Measurements from ENCODE around the gene TMEM156. TPM values are rescaled to one million over a fixed set of nuclear protein-coding genes. Genes with fewer than 3 reads are reported as not detected.

The TMEM156 gene
- total RNA-seq, 1 experiment from 2014 or later: 14.1 TPM

GRCh38 chr4:39044364-39044955 lies 12.3 kb upstream of the TMEM156 start:
- Mint-ChIP-seq H3K9me3 (ENCODE audit: low read depth, unreplicated experiment) (no peaks in the 10 kb centered on the region), H3K27me3 (ENCODE audit: unreplicated experiment) (no peaks in the 10 kb centered on the region), H3K4me3 (ENCODE audit: low read depth, unreplicated experiment) (peak overlapping the region; percentile 56), H3K27ac (ENCODE audit: unreplicated experiment) (peak overlapping the region; percentile 73), H3K36me3 (ENCODE audit: insufficient read depth, unreplicated experiment) (peaks cover 37% of the 10 kb centered on the region), H3K4me1 (ENCODE audit: low read depth, unreplicated experiment) (peaks cover 31% of the 10 kb centered on the region)
- TF ChIP-seq CTCF (IDR thresholded peaks at IDR 0.05; ENCODE audit: unreplicated experiment): no peak
- intact Hi-C loops (cut with micrococcal nuclease; ENCODE audit: unreplicated experiment): loop anchor here (2.0 kb wide), 1 partner anchor 14 kb away; no protein-coding TSS in a partner anchor
- CTCF ChIA-PET: no interaction called here
- no TSS peak for BruUV-seq (replicated peaks)
- DNase-seq: peak; percentile 85

GRCh38 chr4:39043861-39044363 lies 11.7 kb upstream of the TMEM156 start:
- no peaks in the 10 kb centered on the region for H3K27me3 Mint-ChIP-seq (ENCODE audit: unreplicated experiment)
- DNase-seq: no peak
- CTCF ChIA-PET: interaction anchor here (0.6 to 1.1 kb wide), 2 partner anchors 17 to 310 kb away, joined by 3 read pairs; no protein-coding TSS in a partner anchor
- TF ChIP-seq CTCF (IDR thresholded peaks at IDR 0.05; ENCODE audit: unreplicated experiment): no peak
- peak overlapping the region; percentile 56 for H3K4me3 Mint-ChIP-seq (ENCODE audit: low read depth, unreplicated experiment)
- H3K4me1 Mint-ChIP-seq (ENCODE audit: low read depth, unreplicated experiment): peaks cover 31% of the 10 kb centered on the region
- H3K9me3 Mint-ChIP-seq (ENCODE audit: low read depth, unreplicated experiment): no peaks in the 10 kb centered on the region
- H3K27ac Mint-ChIP-seq (ENCODE audit: unreplicated experiment): peak overlapping the region; percentile 73
- peaks cover 37% of the 10 kb centered on the region for H3K36me3 Mint-ChIP-seq (ENCODE audit: insufficient read depth, unreplicated experiment)
- intact Hi-C loops (cut with micrococcal nuclease; ENCODE audit: unreplicated experiment): loop anchor here (2.0 kb wide), 1 partner anchor 13 kb away; no protein-coding TSS in a partner anchor
- TSS peak; percentile 96 for BruUV-seq (replicated peaks)

GRCh38 chr4:39043058-39043860 lies 11.1 kb upstream of the TMEM156 start:
- Mint-ChIP-seq H3K27ac (ENCODE audit: unreplicated experiment) (peak overlapping the region; percentile 73), H3K9me3 (ENCODE audit: low read depth, unreplicated experiment) (no peaks in the 10 kb centered on the region), H3K27me3 (ENCODE audit: unreplicated experiment) (no peaks in the 10 kb centered on the region), H3K36me3 (ENCODE audit: insufficient read depth, unreplicated experiment) (peaks cover 37% of the 10 kb centered on the region), H3K4me3 (ENCODE audit: low read depth, unreplicated experiment) (peak overlapping the region; percentile 56), H3K4me1 (ENCODE audit: low read depth, unreplicated experiment) (peaks cover 33% of the 10 kb centered on the region)
- BruUV-seq (replicated peaks): no TSS peak
- intact Hi-C loops (cut with micrococcal nuclease; ENCODE audit: unreplicated experiment): no loop called here
- DNase-seq: no peak
- CTCF ChIA-PET: interaction anchor here (0.6 to 1.1 kb wide), 3 partner anchors 16 to 310 kb away, joined by 3 to 5 read pairs (median 3); no protein-coding TSS in a partner anchor
- TF ChIP-seq CTCF (IDR thresholded peaks at IDR 0.05; ENCODE audit: unreplicated experiment): no peak

DNA sequence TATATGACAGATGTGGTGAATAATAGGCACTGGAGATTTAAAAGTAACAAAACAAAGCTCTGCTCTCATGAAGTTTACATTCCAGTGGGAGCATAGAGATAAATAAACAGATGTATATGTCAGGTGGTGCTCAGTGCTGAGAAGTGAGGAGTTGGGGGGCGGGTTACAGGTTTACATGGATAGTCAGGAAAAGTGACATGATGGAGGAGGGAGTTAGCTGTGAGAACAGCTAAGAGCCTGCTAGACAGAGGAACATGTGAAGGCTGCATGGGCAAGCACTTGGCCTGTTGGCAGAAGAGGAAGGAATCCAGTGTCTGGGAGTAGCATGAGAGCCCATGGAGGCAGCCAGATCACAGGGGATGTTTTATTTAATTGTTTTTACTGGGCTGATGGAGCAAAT lies 10.2 kb upstream of the TMEM156 start:
- Mint-ChIP-seq H3K4me1 (ENCODE audit: low read depth, unreplicated experiment) (peaks cover 33% of the 10 kb centered on the region), H3K36me3 (ENCODE audit: insufficient read depth, unreplicated experiment) (peaks cover 37% of the 10 kb centered on the region), H3K4me3 (ENCODE audit: low read depth, unreplicated experiment) (no peak overlapping the region), H3K27ac (ENCODE audit: unreplicated experiment) (peak overlapping the region; percentile 29), H3K9me3 (ENCODE audit: low read depth, unreplicated experiment) (no peaks in the 10 kb centered on the region), H3K27me3 (ENCODE audit: unreplicated experiment) (no peaks in the 10 kb centered on the region)
- no TSS peak for BruUV-seq (replicated peaks)
- intact Hi-C loops (cut with micrococcal nuclease; ENCODE audit: unreplicated experiment): no loop called here
- DNase-seq: no peak
- CTCF ChIA-PET: interaction anchor here (0.6 to 0.7 kb wide), 2 partner anchors 77 to 90 kb away, joined by 3 to 5 read pairs; no protein-coding TSS in a partner anchor
- no peak for TF ChIP-seq CTCF (IDR thresholded peaks at IDR 0.05; ENCODE audit: unreplicated experiment)
